Measurements from ENCODE around the gene B9D1.

The B9D1 gene

GRCh38 chr17:19407601-19408345 is 45.2 kb upstream of the B9D1 start:
- DNase-seq (ENCODE audit: extremely low read depth, low read depth), result no peak
- TF ChIP-seq, protein P1, sequence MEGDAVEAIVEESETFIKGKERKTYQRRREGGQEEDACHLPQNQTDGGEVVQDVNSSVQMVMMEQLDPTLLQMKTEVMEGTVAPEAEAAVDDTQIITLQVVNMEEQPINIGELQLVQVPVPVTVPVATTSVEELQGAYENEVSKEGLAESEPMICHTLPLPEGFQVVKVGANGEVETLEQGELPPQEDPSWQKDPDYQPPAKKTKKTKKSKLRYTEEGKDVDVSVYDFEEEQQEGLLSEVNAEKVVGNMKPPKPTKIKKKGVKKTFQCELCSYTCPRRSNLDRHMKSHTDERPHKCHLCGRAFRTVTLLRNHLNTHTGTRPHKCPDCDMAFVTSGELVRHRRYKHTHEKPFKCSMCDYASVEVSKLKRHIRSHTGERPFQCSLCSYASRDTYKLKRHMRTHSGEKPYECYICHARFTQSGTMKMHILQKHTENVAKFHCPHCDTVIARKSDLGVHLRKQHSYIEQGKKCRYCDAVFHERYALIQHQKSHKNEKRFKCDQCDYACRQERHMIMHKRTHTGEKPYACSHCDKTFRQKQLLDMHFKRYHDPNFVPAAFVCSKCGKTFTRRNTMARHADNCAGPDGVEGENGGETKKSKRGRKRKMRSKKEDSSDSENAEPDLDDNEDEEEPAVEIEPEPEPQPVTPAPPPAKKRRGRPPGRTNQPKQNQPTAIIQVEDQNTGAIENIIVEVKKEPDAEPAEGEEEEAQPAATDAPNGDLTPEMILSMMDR (IDR thresholded peaks at IDR 0.05; ENCODE audit: low read depth, low read length), result no peak

DNA sequence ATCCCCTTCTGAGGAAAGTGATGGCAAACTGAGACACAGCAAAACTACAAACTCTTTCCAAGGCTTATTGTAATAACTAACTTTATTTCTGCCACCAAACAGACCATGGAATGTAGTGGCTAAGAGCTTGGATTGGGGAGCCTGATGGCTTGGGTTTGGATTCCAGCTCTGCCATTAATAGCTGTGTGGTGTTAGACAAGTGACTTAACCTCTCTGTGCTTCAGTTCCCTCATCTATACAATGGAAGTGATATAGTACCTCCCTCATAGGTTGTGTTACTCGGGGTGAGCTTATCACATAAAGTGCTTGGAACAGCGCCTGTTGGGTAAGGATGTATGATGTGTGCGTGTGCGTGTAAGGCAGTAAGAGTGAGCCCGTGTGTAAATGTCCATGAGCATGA is 42.6 kb upstream of the B9D1 start:
- TF ChIP-seq, protein P1 (IDR thresholded peaks at IDR 0.05; ENCODE audit: low read depth, low read length), result no peak
- no peak for DNase-seq (ENCODE audit: extremely low read depth, low read depth)

- TF ChIP-seq, protein P1 (IDR thresholded peaks at IDR 0.05; ENCODE audit: low read depth, low read length), result no peak
- no peak for DNase-seq (ENCODE audit: extremely low read depth, low read depth)
Observed at GRCh38 chr17:19404264-19404663, 41.7 kb upstream of the B9D1 start.

- no peak for DNase-seq (ENCODE audit: extremely low read depth, low read depth)
- TF ChIP-seq, protein P1 (IDR thresholded peaks at IDR 0.05; ENCODE audit: low read depth, low read length), result no peak
Observed at GRCh38 chr17:19403021-19403420, 40.5 kb upstream of the B9D1 start.

- TF ChIP-seq, protein P1 (IDR thresholded peaks at IDR 0.05; ENCODE audit: low read depth, low read length), result no peak
- no peak for DNase-seq (ENCODE audit: extremely low read depth, low read depth)
Observed at GRCh38 chr17:19402171-19402570, 39.6 kb upstream of the B9D1 start.

- TF ChIP-seq, protein P1 (IDR thresholded peaks at IDR 0.05; ENCODE audit: low read depth, low read length), result no peak
- DNase-seq (ENCODE audit: extremely low read depth, low read depth), result no peak
Observed at GRCh38 chr17:19401321-19402010, 38.9 kb upstream of the B9D1 start.

GRCh38 chr17:19399750-19400450 is 37.4 kb upstream of the B9D1 start:
- TF ChIP-seq, protein P1 (IDR thresholded peaks at IDR 0.05; ENCODE audit: low read depth, low read length), result no peak
- no peak for DNase-seq (ENCODE audit: extremely low read depth, low read depth)

Measured in AG09319 (cell line).